Stimulated activated CD8-positive, alpha-beta memory T cell treated with anti-CD3 and anti-CD28 coated beads, Interleukin-4, amount 100 ng/mL, for 24 hours (primary cell): ENCODE data around the gene CUL4A.

Experiments
- DNase-seq: peaks from one replicate; pipeline ENCODE4 v3.0.0-alpha.2; 2020; ENCODE audit warnings: low read depth

The CUL4A gene

DNA sequence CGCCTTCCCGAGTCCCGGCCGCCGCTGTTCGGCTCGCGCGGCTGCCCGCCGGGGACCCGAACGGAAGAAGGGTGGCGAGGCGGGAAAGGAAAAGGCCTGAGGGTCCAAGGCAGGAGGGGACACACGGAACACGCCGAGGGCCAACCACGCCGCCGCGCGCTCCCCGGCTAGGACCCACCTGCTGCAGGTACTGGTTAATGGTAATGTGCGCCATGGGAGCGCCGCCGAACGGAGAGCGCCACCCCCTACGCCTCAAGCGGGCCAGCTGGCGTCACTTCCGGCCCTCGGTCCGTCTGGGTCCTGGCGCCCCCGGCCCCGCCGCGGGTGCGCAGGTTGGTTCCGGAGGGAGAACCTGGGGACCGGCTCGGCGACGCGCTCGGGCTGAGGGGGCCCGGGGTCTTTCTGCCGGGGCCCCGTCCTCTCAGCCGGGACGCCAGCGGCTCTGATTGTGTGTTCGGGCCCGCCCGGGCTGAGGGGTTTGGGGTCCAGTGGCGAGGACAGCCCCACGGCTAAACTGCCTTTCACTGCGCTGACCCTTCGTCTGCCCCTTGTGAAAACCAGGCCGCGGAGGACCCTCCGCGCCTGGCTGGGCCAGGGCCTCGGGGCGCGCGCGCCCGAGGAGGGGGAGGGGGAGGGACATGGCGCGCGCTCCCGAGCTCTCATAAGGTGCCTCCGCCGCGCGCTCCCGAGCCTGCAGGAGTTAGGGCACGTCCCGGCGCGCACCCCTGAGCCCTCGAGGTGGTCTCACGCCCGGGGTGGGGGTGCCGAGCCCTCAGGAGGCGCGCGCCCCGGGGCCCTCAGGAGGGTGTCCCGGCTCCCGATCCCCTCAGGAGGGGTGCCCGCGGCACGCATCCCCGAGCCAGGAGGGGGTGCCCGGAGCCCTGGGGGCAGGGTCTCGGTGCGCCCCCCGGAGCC lies 735 bp upstream of the CUL4A start, which contains the start of gene PCID2:
TSS of gene PCID2 (minus strand) at position 249 of the 915 bp plus-strand sequence. CDS start at position 214, 35 bp downstream.
- peak; percentile 80 for DNase-seq

DNA sequence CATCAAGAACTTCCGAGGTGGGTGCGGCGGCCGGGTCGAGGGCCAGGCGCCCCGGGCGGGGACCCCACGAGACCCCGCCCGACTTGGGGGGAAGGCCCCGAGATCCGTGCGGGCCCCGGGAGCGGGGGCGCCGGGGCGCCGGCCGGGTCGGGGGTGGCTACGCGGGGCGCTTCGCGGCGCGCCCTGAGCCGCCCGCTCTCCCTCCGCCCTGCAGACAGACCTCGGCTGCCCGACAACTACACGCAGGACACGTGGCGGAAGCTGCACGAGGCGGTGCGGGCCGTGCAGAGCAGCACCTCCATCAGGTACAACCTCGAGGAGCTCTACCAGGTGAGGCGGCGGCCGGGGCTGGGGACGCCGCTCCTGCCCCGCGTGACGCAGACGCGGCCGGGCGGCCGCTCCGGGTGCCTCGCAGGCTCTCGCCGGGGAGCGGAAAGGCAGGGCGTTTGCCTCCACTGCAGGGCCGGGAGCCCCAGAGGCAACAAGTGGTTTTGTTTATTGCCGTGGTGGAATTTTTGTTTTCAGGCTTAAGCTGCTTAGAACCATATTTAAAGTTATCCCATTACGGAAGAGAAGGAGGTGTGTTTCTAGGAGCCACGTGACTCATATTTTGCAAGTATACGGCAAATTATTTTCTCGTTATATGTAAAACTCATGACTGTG lies 477 bp downstream of the CUL4A start:
- peak; percentile 38 for DNase-seq

DNA sequence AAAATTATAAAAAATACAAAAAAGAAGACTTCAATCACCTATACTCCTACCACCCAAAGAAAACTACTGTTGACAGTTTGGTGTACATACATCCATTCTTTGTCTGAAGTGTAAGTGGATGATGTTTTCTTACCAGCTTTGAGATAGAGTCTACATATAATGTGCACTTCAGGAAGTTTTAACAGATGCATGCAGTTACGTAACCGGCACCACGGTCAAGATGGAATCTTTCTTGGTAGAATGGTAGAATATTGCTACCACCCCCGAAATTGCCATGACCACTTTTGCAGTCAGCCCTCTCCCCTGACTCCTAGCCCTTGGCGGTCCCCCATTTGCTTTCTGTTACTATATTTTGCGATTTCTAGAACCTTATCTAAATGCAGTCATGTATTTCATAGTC lies 1.4 kb downstream of the CUL4A start:
- no peak for DNase-seq

DNA sequence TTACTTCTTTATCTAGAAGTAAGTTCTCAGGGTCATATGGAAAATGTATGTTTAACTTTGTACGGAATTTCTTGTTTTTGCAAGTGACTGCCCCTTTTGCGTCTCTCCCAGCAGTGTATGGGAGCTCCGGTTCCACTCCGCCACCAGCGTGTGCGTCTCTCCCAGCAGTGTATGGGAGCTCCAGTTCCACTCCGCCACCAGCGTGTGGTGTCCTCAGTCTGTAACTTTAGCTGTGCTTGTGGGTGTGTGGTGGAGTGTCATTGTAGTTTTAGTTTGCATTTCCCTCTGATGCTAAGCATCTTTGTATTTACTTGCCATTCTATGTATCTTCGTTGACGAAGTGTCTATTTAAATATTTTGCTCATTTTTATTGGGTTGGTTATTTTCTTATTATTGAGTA lies 2.4 kb downstream of the CUL4A start:
- no peak for DNase-seq

DNA sequence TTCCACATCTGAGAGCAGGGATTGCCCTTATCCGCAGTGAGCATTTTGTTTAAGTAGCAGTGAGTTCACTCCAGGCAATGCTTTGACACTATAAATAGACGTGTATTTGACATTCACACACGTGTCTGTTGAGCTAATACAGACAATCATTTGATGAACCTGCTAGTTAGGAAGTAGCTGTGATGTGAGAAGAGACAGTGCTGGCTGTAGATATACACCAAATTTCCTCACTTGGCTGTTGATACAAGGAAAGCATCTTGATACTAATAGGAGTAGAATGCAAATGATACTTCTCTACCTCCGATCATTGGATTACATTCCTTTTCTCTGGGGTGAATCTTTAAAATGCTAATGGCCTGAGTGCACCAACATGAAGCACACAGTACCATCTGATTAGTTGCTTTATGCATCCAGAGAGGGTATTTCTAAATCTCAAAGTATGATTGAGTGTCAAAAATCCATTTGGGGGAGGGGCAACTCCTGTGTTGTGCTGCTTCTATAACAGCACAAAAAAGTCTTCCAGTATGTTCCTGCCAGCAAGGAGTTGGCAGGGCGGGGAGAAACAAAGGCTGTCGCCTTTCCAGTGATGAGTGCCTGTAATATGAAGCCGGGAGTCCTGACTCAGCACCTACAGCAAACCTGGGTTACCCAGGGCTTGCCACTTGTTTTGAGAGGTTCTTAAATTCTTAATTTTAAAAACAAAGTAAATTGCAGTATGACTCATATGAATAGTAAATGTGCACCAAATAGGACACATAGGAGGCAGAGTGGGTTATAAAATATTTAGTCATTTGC lies 7.0 kb downstream of the CUL4A start:
- no peak for DNase-seq

DNA sequence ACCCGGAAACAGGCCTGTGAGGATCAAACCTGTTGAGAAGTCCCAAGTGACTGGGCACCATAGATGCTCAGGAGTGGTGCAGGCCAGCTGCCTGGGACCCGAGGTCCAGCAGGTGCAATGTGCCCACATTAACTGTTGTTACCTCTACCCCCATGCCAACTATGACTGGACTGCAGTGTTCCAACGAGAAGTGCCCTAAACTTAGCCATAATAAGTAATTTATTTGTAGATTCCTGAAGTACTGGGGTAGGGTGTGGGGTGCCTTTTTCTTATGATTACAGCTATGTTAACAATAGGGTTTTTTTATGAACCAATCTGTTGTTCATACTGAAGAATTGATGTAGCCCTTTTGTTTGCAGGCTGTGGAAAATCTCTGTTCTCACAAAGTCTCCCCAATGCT lies 9.2 kb downstream of the CUL4A start:
- no peak for DNase-seq

DNA sequence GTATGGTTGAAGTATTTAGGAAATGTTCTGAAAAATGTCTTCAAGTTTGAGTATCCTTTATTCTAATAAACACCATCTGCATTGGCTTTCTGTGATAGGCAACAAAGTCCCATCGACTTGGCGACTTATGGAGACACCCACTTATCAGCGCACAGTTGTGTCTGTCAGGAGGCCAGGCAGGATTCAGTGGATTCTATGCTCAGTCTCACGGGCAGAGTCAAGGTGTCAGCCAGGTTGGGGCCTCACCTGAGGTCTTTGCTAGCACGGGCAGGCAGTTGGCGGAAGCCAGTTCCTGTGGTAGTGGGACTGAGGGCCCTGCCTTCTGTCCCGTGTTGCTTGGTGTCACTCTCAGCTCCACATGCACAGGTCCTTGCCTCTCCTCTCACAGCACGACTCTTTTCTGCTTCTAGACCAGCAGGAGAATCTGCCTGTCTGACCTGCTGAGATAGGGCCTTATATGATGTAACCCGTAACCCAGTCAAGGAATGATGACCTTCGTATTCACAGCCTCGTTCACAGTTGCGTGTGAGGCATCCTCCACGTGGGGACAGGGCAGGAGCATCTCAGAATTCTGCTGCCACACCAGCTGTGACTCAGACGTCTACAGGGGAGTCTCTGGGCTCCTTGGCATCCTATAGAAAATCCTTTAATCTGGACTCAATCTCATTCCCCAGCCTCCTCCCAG lies 10.0 kb downstream of the CUL4A start:
- DNase-seq, result no peak

DNA sequence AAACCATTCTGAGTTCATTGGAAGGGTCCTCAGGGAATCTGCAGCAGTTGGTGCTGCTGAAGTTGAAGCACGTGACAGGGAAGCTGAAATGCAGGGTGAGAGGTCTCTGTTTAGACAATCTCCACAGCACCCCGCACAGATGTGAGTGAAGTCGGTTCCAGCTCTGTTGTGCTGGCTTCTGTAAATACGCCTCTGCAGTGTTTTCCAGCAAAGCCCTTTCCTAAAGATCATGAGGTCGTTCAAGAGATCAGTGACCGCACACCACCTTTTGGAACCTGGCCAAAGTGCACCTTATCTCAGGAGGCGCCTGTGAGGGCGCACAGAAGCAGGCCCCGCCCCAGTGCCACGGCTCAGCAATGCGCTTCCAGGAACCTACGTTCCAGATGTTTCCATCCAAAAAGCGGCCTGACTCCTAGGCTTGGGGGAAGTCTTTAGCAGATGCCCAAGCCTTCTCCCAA lies 10.8 kb downstream of the CUL4A start:
- no peak for DNase-seq

DNA sequence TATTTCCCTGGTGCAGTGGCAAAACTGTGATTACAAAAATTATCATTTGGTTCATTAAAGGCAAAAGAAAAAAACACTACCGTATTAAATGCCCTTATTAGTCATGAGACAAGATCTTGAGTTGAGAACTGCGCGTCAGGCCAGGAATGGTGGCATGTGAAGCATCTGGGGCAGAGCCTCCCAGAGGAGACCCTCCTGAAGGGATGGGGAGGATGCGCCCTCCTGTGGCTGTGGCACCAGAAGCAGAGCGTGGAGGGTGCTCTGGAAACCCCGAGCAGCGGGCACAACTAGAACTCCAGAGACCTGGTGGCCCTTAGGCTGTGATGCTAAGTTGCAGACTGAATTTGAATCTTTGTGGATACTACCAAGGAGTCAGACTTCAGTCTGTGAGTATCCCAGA lies 11.5 kb downstream of the CUL4A start:
- DNase-seq, result no peak

DNA sequence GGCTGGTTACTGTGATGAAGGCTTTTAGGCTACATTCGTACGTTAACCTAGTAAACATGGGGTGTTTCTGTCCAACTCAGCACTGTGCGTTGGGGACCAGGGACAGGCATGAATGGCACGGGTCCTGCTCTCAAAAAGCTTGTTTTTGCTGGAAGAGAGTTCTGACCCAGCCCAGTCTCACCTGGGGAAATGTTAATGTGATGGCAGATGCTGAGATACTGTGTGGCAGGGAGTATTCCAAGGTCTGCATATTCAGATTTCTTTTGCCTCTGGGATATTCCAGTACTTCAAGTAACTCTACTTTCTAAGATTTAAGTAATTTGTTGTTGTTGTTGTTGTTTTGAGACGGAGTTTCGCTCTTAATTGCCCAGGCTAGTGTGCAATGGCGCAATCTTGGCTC lies 13.7 kb downstream of the CUL4A start:
- DNase-seq, result no peak

DNA sequence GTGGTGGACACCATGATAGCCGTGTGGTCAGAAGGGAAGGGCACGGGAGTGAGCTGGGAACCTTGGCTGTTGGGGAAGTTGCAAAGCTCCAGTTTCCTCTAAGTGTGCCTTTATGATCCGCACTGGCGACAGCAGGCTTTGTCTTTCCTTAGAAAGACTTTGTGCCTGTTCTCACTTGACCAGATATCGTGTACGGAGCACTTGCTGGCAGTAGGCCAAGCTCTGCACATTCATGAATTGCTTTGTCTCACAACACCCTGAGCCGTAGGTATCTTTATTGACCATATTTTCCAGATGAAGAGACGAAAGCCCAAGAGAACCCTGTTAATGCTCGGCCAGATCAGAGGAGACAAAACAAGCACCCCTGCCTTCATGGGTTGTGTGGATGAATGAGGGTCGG lies 15.1 kb downstream of the CUL4A start:
- no peak for DNase-seq

DNA sequence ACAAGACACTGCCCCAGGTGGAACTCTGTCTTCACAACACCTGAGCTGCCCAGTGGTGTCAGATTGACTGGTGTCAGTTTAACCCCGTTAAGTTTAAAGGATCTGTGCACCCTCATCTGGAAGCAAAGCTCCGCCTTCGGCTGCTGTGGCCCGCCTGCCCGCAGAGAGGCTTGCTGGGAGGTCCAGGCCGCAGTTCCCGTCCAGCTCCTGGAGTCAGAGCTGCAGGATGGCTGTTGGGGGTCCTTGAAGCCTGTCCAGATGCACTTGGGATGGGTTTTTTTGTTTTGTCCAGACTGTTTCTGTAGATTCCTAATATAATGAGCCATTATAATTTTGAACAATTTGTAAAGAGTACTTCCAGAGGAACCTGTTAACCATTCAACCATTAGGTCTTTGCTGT lies 16.1 kb downstream of the CUL4A start:
- no peak for DNase-seq

DNA sequence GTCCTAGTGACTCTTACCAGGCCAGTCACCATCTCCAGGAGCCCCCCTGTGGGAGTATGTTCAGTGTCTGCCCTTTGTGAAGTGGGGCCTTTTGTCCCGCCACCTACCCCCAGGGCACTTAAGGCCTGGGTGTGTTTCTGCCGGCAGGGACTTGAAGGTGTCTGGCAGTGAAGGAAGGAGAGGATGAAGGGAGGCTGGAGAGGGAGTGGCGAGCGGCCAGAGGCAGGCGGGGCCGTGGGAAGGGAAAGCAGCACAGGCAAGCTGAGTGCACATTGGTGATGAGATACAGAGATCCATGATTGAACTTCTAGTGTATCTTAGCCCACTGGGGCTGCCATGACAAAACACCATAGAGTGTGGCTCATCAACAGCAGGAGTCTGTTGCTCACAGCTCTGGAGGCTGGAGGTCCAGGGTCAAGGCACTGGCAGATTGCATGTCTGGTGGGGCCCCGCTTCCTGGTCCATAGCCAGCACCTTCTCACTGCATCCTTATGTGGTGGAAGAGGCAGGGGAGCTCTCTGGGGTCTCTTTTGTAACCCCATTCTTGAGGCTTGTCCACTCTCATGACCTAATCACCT lies 17.5 kb downstream of the CUL4A start:
- no peak for DNase-seq

DNA sequence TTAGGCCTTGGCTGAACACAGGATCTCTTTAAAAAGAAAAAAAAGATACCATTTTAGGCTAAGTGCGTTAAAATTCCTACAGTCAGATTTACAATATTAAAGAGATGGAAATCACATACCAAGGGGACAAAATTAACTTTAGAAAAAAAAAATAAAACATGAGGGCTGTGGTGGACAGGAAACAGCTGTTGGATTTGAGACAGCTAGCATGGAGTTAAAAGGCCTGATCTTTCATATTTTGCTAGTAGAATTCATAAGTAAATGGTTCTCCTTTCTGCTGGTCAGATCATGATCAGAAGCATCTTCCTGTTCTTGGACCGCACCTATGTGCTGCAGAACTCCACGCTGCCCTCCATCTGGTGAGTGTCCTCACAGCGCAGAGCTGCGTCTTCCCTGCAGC lies 19.7 kb downstream of the CUL4A start:
- DNase-seq, result no peak

DNA sequence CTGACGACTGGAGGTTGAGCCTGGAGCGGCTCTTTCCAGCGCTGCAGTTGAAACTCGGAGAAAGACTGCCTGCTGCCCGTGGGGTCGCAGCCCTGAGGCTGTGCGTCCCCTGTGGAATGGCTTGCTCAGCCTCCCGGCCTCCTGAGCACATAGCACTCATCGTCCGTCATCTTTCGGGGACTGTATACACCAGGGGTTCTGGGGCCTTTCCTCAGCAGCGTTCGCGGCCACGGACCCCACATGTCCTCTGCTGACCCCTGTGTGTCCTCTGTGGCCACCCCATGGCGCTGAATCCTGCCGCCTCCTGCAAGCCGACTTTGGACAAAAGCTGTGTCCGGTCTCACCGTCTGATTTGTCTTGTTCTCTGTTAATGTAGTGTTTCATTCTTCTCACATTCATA lies 20.4 kb downstream of the CUL4A start:
- no peak for DNase-seq

DNA sequence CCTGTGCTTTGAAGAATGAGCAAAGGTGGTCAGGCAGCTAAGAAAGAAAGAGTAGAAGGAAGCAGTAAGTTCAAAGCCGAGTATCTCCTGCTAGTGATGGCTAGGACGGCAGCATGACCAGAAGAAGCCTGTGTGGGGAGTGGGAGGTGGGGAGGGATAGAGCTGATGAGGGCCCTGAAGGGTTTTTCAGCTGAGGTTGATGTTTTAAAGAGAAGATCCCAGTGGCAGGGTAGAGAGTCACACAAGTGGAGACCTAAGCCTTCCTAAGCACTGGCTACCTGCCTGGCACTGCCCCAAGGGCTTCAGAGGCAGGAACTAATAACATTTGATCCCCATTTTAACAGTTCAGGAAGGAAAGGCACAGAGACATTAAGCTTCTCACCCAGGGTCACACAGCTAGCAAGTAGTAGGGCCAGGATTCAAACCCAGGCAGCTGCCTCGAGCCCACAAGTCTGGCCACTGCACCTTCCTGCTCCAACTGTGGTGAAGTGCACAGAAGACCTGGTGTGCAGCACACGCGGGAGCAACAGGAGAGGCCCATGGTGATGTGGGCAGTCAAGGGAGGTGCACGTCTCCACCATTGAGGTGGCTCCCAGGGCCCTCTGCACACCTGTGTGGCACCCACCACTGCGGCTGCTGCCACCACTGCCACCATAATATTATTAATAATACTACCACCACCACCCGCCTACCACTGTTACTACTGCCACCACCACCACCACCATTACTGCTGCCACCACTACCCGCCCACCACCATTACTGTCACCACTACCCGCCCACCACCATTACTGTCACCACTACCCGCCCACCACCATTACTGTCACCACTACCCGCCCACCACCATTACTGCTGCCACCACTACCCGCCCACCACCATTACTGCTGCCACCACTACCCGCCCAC lies 22.1 kb downstream of the CUL4A start:
- no peak for DNase-seq

DNA sequence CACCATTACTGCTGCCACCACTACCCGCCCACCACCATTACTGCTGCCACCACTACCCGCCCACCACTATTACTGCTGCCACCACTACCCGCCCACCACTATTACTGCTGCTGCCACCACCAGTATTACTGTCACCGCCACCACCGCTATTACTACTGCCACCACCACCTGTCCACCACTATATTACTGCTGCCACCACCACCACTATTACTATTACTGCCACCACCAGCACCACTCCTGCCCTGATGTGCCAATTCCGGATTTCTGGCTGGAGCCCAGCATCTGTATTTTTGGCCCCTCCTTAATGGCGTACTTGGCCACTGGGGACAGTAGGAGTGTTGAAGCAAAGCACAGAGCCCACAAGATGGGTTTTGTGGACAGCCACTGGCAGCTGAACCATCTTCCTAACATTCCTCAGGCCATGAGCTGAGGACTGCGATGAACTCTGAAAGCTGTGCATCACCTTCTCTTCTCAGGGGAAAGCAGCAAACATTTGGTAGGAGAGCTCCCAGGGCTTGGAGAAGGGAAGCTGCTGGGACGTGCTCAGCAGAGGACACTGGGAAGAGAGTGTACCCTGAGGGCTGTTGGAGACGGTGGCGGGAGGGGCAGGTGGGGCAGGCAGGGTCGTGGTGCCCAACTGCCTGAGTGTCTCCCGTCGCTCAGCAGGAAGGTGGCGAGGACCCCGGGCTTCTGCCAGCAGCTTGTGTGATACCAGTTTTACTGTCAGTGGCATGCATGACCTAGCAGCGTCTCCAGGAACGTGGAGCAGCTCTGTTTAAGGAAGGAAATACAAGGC lies 23.0 kb downstream of the CUL4A start:
- DNase-seq, result no peak

DNA sequence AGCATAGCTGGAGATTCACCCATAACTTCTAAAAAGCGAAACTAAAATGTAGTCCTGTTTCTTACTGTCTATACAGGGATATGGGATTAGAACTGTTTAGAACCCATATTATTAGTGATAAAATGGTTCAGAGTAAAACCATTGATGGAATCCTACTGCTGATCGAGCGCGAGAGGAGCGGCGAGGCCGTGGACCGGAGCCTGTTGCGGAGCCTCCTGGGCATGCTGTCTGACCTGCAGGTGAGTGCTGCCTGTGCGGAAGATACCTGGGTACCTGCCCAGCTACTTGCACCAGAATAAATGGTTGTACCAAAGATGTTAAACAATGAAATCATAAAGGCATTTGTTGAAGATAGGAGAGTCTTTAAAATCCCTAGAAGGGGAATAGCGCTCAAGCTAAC lies 23.7 kb downstream of the CUL4A start:
- no peak for DNase-seq

DNA sequence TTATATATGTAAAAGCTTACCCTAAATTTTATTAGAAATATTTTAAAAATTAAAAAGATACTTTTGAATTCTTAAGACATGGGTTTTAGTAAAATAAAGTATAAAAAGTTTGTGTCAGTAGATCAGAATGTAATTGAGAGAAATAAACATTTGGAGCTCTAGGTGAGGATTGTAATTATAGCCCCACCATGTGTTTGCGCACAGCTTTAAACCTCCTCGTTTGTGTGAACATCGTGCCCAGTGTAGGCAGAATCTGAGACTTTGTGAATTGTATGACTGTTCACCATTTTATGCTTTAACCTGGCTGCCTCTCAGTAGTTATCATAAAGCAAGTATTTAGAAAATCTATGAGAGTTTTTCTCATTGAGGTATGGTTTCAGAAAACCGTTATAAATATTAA lies 29.1 kb downstream of the CUL4A start:
- DNase-seq, result no peak

DNA sequence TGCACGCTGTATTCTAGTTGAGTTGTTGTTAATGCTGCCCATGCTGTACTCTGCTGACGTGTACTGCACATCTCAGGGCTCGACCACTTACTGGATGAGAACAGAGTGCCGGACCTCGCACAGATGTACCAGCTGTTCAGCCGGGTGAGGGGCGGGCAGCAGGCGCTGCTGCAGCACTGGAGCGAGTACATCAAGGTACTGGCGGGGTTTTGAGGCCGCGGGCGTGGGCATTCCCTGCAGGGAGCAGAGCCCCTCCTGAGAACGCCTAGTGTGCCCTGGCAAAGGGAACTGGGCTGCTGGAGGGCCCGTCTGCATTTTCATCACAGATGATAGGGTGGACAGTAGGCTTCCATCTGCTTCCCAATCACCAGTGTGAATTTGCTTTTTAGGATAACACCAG lies 29.9 kb downstream of the CUL4A start:
- no peak for DNase-seq
